Gastrocnemius medialis (tissue), 4 donors: Measurements from ENCODE around the gene MYH16.

ENCODE experiments used
- CTCF ChIP-seq, 5 experiments: fragments of 450-650 bp in 3 of 5; fragments of 200-600 bp in 2 of 5; sonication (generic) in 2 of 5; IDR thresholded peaks in 4 of 5; conservative IDR thresholded peaks in 1 of 5; 1 replicate in 4 of 5; 2 replicates in 1 of 5; pipeline ENCODE4 v1.5.1; 2016 to 2019; ENCODE audit warnings: antibody characterized with exemption in 5 of 5, mild to moderate bottlenecking in 3 of 5, moderate library complexity in 3 of 5
- POLR2A ChIP-seq, 2 donors: fragments of 450-650 bp; IDR thresholded peaks; one replicate each; pipeline ENCODE4 v1.6.1; 2017; ENCODE audit warnings: antibody characterized with exemption in 2 of 2, mild to moderate bottlenecking in 2 of 2, moderate library complexity in 2 of 2

DNA sequence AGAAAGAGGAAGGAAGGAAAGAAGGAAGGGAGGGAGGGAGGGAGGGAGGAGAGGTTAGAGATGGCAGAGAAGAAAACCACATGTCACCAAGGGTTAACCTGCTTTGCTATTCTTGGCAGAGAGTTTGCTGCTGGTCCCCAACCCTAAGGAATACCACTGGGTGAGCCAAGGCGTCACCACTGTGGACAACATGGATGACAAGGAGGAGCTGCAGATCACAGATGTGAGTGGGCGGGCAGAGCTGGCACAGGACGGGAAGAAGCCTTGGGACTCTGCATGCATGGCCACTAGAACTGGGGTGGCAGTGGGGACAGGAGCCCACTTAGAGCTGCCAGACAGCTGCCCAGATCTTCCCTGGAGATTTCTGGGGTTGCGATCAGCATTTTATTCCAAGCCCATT, 17.2 kb upstream of the MYH16 start:
- TF ChIP-seq CTCF (IDR thresholded peaks at IDR 0.05 in 4 of 5, conservative IDR thresholded peaks at IDR 0.05 in 1 of 5) (no peak), POLR2A (IDR thresholded peaks at IDR 0.05) (no peak)
